ENCODE results near the gene DAD1.

DAD1 gene

GRCh38 chr14:22535126-22535525, 53.9 kb downstream of the DAD1 start:
- no peak for DNase-seq

DNA sequence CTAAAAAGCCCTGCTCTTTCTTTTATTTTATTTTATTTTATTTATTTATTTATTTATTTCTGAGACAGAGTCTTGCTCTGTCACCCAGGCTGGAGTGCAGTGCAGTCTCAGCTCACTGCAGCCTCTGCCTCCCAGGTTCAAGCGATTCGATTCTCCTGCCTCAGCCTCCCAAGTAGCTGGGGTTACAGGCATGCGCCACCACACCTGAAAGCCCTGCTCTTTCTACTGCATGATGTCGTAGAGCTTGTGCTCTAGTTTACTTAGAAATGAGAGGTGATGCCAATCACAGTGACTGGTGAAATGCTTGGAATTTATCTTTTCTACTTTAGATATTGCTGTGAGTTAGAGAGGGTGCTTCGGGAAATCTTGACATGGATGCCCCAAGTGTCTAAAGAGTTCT, 54.5 kb downstream of the DAD1 start:
- no peak for DNase-seq

- DNase-seq: no peak
Measured at GRCh38 chr14:22533739-22534359, 55.2 kb downstream of the DAD1 start.

- no peak for DNase-seq
Measured at GRCh38 chr14:22533057-22533704, 55.8 kb downstream of the DAD1 start.

- no peak for DNase-seq
Measured at GRCh38 chr14:22532345-22533056, 56.5 kb downstream of the DAD1 start.

- DNase-seq: no peak
Measured at GRCh38 chr14:22531451-22532344, 57.3 kb downstream of the DAD1 start.

DNA sequence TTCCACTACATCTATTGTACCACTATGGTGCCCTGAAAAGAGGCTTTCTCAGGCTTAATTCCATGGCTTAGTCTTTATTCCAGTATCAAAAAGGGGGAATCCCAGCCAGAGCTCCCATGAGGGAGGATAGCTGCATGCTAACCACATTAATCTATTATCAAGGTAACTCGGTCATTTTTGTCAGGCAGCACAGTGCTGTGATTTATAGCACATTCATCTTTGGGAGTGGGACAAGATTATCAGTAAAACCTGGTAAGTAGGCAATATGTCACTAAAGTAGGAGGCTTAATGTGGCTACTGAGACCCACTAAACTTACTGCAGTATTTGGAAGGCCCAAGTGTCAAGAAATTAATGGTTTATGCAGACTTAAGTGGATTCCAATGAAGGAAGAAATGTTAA, 58.9 kb downstream of the DAD1 start:
- DNase-seq: no peak

DNA sequence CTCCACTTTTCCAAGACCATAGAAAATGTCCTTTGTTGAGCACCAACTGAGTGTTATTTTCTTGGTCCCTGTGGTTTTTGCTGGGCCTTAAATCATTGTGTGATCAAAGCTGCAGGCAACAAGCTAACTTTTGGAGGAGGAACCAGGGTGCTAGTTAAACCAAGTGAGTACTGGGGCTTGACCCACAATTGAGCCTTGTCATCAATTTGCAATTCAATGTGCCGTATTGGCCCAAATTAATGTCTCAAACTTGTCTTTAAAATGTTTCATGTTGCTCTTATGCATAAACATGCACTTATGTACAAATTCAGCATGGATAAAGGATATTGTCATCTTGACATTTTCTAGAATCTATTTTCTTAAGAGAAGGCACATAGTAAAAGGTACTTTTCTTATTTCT, 62.3 kb downstream of the DAD1 start:
- no peak for DNase-seq

DNA sequence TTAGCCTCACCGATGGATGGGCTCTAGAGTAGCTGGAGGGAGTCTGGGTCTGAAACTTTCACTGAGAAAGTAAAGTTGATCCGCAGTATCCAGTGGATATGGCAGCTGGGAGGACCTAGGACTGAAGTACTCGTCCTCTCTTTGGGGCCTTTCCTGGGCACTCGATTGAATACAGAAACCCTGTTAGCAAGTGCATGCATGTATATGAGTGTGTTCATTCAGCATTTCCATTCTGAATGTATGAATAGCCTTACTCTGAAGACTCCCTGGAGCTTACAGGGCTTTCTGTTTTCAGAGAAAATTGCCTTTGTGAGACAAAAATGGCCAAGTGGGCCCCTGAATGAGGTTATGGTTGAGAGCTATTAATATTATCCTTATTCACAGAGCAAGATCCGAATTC, 62.8 kb downstream of the DAD1 start:
- no peak for DNase-seq

GRCh38 chr14:22524784-22525161, 64.3 kb downstream of the DAD1 start:
- no peak for DNase-seq

- no peak for DNase-seq
Measured at GRCh38 chr14:22524115-22524783, 64.8 kb downstream of the DAD1 start.

- no peak for DNase-seq
Measured at GRCh38 chr14:22523283-22523682, 65.7 kb downstream of the DAD1 start.

DNA sequence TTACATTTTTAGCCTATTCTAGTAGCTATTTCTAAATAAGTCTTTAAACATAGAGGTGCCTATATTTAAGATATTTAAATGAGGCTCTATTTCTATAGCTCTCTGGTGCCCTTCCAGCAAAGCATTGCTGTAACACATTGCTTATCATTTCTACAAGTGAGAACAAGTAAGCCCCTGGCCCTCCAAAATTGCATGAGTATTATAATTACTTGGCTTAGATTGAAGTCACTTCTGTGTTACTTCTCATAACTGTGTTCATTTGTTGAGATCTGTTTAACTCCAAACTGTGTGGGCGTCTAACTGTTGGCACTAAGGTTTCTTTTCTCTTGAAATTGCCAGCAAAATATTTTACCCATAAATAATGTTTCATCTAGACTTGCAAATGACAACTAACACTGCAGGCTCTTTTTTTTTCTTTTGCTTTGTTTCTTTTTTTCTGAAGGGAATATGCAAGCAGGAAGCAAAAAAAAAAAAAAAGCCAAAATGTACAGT, 66.5 kb downstream of the DAD1 start:
- no peak for DNase-seq

- DNase-seq: no peak
Measured at GRCh38 chr14:22521449-22522239, 67.4 kb downstream of the DAD1 start.

- DNase-seq: no peak
Measured at GRCh38 chr14:22520796-22521195, 68.2 kb downstream of the DAD1 start.

- no peak for DNase-seq
Measured at GRCh38 chr14:22519877-22520685, 68.9 kb downstream of the DAD1 start.

DNA sequence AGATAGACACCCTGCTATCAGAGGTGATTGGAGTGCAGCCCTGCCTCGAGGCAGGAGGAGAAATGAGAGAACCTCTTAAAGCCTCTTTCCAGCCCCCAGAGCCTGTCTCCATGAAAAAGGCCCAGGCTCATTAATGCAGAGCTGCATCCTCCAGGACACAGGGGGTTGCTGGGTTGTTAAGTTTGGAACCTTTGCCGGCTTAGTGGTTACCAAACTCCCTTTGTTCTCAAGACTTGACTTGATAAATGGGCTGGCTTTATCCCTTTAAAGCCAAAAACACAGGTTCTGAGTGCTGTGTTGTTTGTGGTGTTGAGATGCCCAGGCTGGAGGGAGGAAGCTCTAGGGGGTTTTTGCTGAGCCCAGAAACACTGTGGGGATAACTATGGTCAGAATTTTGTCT, 71.0 kb downstream of the DAD1 start:
- DNase-seq: no peak

- no peak for DNase-seq
Measured at GRCh38 chr14:22517117-22517720, 71.8 kb downstream of the DAD1 start.

DNA sequence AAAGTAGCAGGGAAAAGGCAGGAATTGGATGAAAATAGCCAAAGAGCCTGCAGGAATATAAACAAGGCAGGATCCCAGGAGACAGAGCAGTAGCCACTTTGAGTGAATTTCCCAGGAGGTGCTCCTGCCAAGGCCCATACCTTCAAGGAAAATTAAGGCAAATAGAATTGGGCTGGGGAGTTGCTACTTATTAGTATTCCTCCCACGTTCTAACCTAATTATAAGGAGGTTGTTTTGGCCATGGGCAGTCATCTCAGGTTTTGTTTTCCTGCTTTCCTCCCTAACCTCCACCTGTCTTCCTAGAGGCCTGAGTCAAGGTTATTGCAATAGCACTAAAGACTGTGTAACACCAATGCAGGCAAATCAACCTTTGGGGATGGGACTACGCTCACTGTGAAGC, 73.1 kb downstream of the DAD1 start:
- DNase-seq: no peak
